Glutamatergic neuron (in vitro differentiated cells): ENCODE results near the gene RAB13. TPM values are rescaled to one million over a fixed set of nuclear protein-coding genes. Genes with fewer than 3 reads are reported as not detected.
"Not testable (repeated sequence)": the region's sequence is repeated elsewhere in the genome, so short reads cannot be mapped to it uniquely, and the experiment has no call there.

ENCODE experiments used
- DNase-seq: peaks from one replicate; pipeline ENCODE4 v3.0.0; 2022
- H3K27ac Mint-ChIP-seq: one replicate; pipeline ENCODE4 v1.8.0; 2020; ENCODE audit warnings: mild to moderate bottlenecking, mixed read lengths, inconsistent platforms; ENCODE audit not compliant: unreplicated experiment
- H3K27me3 Mint-ChIP-seq: one replicate; pipeline ENCODE4 v1.8.0; 2020; ENCODE audit warnings: mild to moderate bottlenecking, moderate library complexity, mixed read lengths, inconsistent platforms; ENCODE audit not compliant: unreplicated experiment
- H3K36me3 Mint-ChIP-seq: one replicate; pipeline ENCODE4 v1.8.0; 2020; ENCODE audit warnings: mild to moderate bottlenecking, mixed read lengths, inconsistent platforms; ENCODE audit not compliant: unreplicated experiment
- H3K4me1 Mint-ChIP-seq: one replicate; pipeline ENCODE4 v1.8.0; 2020; ENCODE audit warnings: mild to moderate bottlenecking, low read depth, mixed read lengths, inconsistent platforms; ENCODE audit not compliant: unreplicated experiment
- H3K4me3 Mint-ChIP-seq: one replicate; pipeline ENCODE4 v1.8.0; 2020; ENCODE audit warnings: mild to moderate bottlenecking, mixed read lengths, inconsistent platforms; ENCODE audit not compliant: unreplicated experiment
- H3K9me3 Mint-ChIP-seq: one replicate; pipeline ENCODE4 v1.8.0; 2020; ENCODE audit warnings: mild to moderate bottlenecking, moderate library complexity, mixed read lengths, inconsistent platforms; ENCODE audit not compliant: unreplicated experiment
- total RNA-seq: library from RNA; stranded (reverse); fragmentation: NEBNext Ultra II Directional; extraction: Animal tissue kit (Norgen Biotek cat#: 25700); gene quantifications from one replicate; pipeline ENCODE4 v1.2.1, GENCODE V29; 2021; ENCODE audit not compliant: unreplicated experiment
- TF ChIP-seq, protein P1 (sequence below): fragments of 200-600 bp; sonication (generic); IDR thresholded peaks from one replicate; pipeline ENCODE4 v1.5.0; 2021; ENCODE audit not compliant: partially characterized antibody, unreplicated experiment

Gene RAB13
- total RNA-seq, 1 donor from 2014 or later: 29.9 TPM

DNA sequence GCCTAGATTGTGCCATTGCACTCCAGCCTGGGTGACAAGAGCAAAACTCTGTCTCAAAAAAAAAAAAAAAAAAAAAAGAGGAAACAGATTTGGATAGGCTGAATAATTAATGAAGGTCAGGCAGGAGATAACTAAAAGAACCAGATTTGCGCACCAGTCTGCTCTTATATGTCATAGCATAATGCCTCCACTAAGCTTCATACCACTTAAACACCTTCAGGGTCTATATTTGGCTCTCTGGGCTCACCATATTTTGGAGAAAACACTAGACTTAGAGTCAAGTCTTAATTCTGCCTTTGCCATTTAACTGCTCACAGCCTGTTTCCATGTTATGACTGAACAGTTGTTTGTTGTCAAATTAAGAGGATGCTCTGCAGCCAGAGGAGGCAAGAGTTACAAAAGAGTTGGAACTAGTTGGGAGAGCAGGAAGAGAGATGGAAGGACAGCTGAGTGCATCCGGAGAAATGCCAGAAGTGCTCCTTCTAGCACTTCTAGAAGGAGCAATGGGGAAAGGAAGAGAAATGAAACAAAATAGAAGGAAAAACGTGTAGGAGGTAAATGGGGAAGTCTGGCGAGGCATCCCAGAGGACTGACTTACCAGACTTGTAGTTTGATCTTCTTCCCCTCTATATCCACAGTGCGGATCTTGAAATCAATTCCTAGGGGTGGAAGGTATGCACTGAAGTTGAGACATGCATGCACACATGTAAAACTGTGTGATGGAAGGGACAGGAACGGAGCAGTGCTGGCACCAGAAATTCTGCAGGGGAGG lies 1.8 kb downstream of the RAB13 start:
- peaks cover 2% of the 10 kb centered on the region for H3K9me3 Mint-ChIP-seq
- no peaks in the 10 kb centered on the region for H3K36me3 Mint-ChIP-seq
- H3K27me3 Mint-ChIP-seq: peaks cover 5% of the 10 kb centered on the region
- no peak overlapping the region for H3K27ac Mint-ChIP-seq
- H3K4me1 Mint-ChIP-seq: peaks cover 14% of the 10 kb centered on the region
- TF ChIP-seq, protein P1, sequence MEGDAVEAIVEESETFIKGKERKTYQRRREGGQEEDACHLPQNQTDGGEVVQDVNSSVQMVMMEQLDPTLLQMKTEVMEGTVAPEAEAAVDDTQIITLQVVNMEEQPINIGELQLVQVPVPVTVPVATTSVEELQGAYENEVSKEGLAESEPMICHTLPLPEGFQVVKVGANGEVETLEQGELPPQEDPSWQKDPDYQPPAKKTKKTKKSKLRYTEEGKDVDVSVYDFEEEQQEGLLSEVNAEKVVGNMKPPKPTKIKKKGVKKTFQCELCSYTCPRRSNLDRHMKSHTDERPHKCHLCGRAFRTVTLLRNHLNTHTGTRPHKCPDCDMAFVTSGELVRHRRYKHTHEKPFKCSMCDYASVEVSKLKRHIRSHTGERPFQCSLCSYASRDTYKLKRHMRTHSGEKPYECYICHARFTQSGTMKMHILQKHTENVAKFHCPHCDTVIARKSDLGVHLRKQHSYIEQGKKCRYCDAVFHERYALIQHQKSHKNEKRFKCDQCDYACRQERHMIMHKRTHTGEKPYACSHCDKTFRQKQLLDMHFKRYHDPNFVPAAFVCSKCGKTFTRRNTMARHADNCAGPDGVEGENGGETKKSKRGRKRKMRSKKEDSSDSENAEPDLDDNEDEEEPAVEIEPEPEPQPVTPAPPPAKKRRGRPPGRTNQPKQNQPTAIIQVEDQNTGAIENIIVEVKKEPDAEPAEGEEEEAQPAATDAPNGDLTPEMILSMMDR: no peak
- H3K4me3 Mint-ChIP-seq: peak overlapping the region; percentile 67
- DNase-seq: no peak

DNA sequence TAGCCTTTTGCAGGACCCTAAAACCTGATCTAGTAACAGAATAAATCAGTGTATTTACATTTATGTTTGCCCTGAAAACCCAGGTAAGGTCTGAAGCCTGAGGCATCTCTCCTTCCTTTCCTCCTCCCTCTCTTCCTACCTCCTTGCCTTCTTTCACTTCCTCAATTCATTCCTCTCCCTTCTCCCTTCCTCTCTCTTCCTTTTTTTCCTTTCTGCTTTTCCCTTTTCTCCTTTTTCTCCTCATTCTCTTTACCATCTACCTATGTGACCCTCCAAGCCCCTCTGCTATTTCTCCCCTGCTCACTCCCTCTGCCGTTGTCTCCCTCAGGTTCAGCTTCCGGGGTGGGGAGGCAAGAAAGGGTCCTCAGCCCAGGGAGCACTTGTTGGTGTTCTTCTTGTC lies 4.4 kb downstream of the RAB13 start:
- Mint-ChIP-seq H3K27me3 (peaks cover 10% of the 10 kb centered on the region), H3K4me1 (peaks cover 12% of the 10 kb centered on the region)
- not testable (repeated sequence) for H3K9me3 Mint-ChIP-seq, H3K4me3 Mint-ChIP-seq, DNase-seq, H3K36me3 Mint-ChIP-seq, H3K27ac Mint-ChIP-seq

DNA sequence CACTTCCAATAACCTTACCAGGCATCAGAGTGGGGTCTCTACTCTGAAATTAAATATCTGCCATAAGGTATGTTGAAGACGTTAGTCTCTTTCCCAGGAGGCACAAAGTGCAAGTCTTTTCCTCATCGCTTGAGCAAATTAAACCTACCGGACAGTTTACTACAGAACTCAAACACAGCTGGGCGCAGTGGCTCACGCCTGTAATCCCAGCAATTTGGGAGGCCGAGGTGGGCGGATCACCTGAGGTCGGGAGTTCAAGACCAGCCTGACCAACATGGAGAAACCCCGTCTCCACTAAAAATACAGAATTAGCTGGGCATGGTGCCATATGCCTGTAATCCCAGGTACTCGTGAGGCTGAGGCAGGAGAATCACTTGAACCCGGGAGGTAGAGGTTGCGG lies 7.0 kb downstream of the RAB13 start:
- peak overlapping the region; percentile 34 for H3K27ac Mint-ChIP-seq
- not testable (repeated sequence) for H3K27me3 Mint-ChIP-seq, DNase-seq, H3K4me1 Mint-ChIP-seq, H3K36me3 Mint-ChIP-seq, H3K9me3 Mint-ChIP-seq
- peak overlapping the region; percentile 96 for H3K4me3 Mint-ChIP-seq

DNA sequence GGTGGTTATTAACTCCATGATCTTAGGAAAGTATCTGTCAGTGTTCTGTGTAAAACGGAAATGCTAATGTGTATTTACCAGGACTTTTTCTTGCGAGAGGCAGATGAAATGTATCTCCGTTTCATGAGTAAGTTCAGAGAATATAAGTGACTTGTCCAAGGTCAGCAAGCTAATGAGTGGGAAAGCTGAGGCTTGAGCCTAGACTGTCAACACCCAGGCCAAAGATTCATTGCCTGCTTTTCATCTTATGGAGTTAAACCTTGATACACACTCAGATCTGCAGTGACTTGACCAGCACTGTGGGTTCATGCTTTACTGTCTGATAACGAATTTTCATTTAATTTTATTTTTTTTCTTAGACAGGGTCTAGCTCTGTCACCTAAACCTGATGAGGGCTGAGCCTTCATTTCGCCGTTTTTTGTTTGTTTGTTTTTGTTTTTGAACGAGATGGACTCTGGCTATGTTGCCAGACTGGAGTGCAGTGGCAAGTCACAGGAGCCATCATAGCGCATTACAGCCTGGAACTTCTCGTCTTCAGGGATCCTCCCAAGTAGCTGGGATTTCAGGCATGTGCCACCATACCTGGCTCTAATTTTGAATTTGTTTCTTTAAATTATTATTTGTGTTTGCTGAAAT lies 7.7 kb downstream of the RAB13 start:
- TF ChIP-seq, protein P1: no peak
- H3K27me3 Mint-ChIP-seq: peaks cover 5% of the 10 kb centered on the region
- H3K9me3 Mint-ChIP-seq: no peaks in the 10 kb centered on the region
- H3K36me3 Mint-ChIP-seq: no peaks in the 10 kb centered on the region
- peak overlapping the region; percentile 96 for H3K27ac Mint-ChIP-seq
- H3K4me3 Mint-ChIP-seq: peak overlapping the region; percentile 96
- H3K4me1 Mint-ChIP-seq: no peaks in the 10 kb centered on the region
- DNase-seq: no peak

DNA sequence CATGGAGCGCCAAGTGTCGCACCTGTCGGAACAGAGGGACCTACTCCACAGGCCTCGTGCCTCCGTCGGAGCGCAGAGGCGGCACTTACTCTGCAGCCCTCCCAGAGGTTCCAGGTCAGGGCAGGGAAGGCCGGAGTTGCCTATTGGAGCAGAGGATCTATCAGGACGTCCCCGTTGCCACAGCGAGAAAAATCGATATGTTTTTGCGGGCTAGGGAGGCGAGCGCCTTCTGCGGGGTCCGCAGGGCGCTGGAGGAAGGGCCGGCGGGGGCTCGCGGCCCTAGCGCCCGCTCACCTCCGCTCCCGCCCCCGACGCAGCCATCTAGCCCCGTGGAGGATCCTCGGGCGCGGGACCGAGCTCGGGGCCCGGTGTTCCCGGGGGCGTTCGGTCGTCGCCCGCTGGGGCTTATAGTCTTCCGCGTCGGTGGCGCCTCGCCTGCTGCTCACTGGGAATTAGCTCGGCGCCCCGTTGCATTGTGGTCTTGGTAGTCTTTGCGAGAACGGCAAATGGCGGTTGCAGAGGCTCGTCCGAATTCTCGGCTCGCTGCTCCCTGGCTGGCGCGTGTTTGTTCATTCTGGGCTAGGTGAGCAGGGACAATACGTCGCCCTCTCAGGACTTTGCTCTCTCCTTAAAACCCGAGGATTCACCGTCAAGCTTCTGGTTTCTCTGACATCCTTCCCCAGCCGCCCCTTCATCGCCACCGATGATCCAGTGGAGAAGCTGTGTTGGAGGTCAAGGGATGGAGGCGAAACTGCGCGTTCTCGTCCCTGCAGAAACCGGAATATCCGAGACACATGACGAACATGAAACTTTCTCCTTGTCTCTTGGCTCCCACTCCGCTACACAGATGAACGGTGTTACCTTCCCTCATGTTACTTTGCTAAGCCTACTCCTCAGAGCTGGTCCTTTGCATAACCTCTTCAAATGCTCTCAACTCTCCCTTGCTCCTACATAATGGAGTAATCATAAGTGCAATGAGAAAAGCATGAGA lies 8.6 kb downstream of the RAB13 start, which contains the start of gene JTB:
TSS of gene JTB (minus strand) at position 425 of the 991 bp plus-strand sequence. CDS start at position 3, 422 bp downstream.
- H3K27me3 Mint-ChIP-seq: peaks cover 5% of the 10 kb centered on the region
- TF ChIP-seq, protein P1: no peak
- no peaks in the 10 kb centered on the region for H3K9me3 Mint-ChIP-seq
- DNase-seq: peak; percentile 89
- no peaks in the 10 kb centered on the region for H3K4me1 Mint-ChIP-seq
- H3K4me3 Mint-ChIP-seq: peak within 1 kb of the TSS; percentile 96
- H3K36me3 Mint-ChIP-seq: no peaks in the 10 kb centered on the region
- H3K27ac Mint-ChIP-seq: peak within 1 kb of the TSS; percentile 96
